HepG2 (cell line): ENCODE data around the gene NELFB. TPM values are rescaled to one million over a fixed set of nuclear protein-coding genes. Genes with fewer than 3 reads are reported as not detected.

ENCODE experiments used
- ATF4 ChIP-seq, 2 experiments: fragments of 450-650 bp in 1 of 2; sonication (generic) in 1 of 2; formaldehyde crosslinking; IDR thresholded peaks; 2 replicates each; pipeline versions ENCODE4 v1.5.0 to v1.8.0; 2020 to 2022; ENCODE audit warnings: mild to moderate bottlenecking in 1 of 2, missing genetic modification reagents in 1 of 2
- CBFB ChIP-seq: sonication (generic); formaldehyde crosslinking; IDR thresholded peaks from 2 replicates; pipeline ENCODE4 v1.4.0; 2020; ENCODE audit warnings: missing genetic modification reagents
- FOSL2 ChIP-seq: sonication (generic); formaldehyde crosslinking; IDR thresholded peaks from 2 replicates; pipeline ENCODE4 v1.4.0; 2020; ENCODE audit warnings: missing genetic modification reagents
- FOXJ3 ChIP-seq: sonication (generic); formaldehyde crosslinking; IDR thresholded peaks from 2 replicates; pipeline ENCODE4 v1.4.0; 2020; ENCODE audit warnings: missing genetic modification reagents, mild to moderate bottlenecking, borderline replicate concordance
- FOXK1 ChIP-seq: sonication (generic); formaldehyde crosslinking; IDR thresholded peaks from 2 replicates; pipeline ENCODE4 v1.4.0; 2020; ENCODE audit warnings: low read depth, missing genetic modification reagents, borderline replicate concordance
- KLF9 ChIP-seq: IDR thresholded peaks from 2 replicates; pipeline ENCODE4 v1.6.1; 2016; ENCODE audit warnings: low read depth
- NCOA1 ChIP-seq: sonication (generic); formaldehyde crosslinking; IDR thresholded peaks from 2 replicates; pipeline ENCODE4 v1.9.0; 2021; ENCODE audit warnings: missing genetic modification reagents
- THAP8 ChIP-seq: sonication (generic); formaldehyde crosslinking; IDR thresholded peaks from 2 replicates; pipeline ENCODE4 v1.5.1; 2020; ENCODE audit warnings: missing genetic modification reagents, mild to moderate bottlenecking, borderline replicate concordance
- ZBTB43 ChIP-seq: sonication (generic); formaldehyde crosslinking; conservative IDR thresholded peaks from 2 replicates; pipeline ENCODE4 v1.4.0; 2020; ENCODE audit warnings: missing genetic modification reagents
- ZNF446 ChIP-seq: sonication (generic); formaldehyde crosslinking; IDR thresholded peaks from 2 replicates; pipeline ENCODE4 v1.5.0; 2020; ENCODE audit warnings: mild to moderate bottlenecking, missing genetic modification reagents
- polyA plus RNA-seq, 8 experiments: library from polyadenylated mRNA; depleted of rRNA in 3 of 8; stranded (reverse) in 7 of 8; unstranded in 1 of 8; fragments of >200 nt; fragmentation: Illumina TruSeq in 4 of 8; extraction: Trizol in 4 of 8; gene quantifications; 2 replicates each; pipeline versions ENCODE4 v1.2.1 to v1.2.3, GENCODE V29; 2011 to 2016; ENCODE audit warnings: low read depth in 4 of 8, missing spikeins in 1 of 8, mixed read lengths in 1 of 8; ENCODE audit not compliant: insufficient read depth in 1 of 8
- total RNA-seq, 5 experiments: library from RNA; depleted of rRNA; stranded (reverse); fragments of >200 nt; fragmentation: Illumina TruSeq; extraction: Trizol; gene quantifications; 2 replicates each; pipeline ENCODE4 v1.2.3, GENCODE V29; 2016; ENCODE audit warnings: low read depth in 1 of 5
- TF ChIP-seq, protein P1 (sequence below): IDR thresholded peaks from 2 replicates; pipeline ENCODE4 v1.6.1; 2016; ENCODE audit warnings: missing compliant biosample characterization, missing genetic modification reagents, borderline replicate concordance
- TF ChIP-seq, protein P2 (sequence below): sonication (generic); formaldehyde crosslinking; IDR thresholded peaks from 2 replicates; pipeline ENCODE4 v1.4.0; 2020; ENCODE audit warnings: mild to moderate bottlenecking, missing genetic modification reagents
- TF ChIP-seq, protein P3 (sequence below): sonication (generic); formaldehyde crosslinking; IDR thresholded peaks from 2 replicates; pipeline ENCODE4 v1.5.1; 2020; ENCODE audit warnings: missing genetic modification reagents, mild to moderate bottlenecking, borderline replicate concordance
- TF ChIP-seq, protein P4 (sequence below): sonication (generic); formaldehyde crosslinking; IDR thresholded peaks from 2 replicates; pipeline ENCODE4 v1.4.0; 2020; ENCODE audit warnings: missing genetic modification reagents
- TF ChIP-seq, protein P5 (sequence below): sonication (generic); formaldehyde crosslinking; IDR thresholded peaks from 2 replicates; pipeline ENCODE4 v1.5.0; 2020; ENCODE audit warnings: mild to moderate bottlenecking, missing genetic modification reagents

Gene NELFB
- total and polyA plus RNA-seq, 2 of the 13 experiments (the other 11 are each of a cell fraction or from before 2014, with no cell fraction given) = 26.5 to 45.8 TPM

DNA sequence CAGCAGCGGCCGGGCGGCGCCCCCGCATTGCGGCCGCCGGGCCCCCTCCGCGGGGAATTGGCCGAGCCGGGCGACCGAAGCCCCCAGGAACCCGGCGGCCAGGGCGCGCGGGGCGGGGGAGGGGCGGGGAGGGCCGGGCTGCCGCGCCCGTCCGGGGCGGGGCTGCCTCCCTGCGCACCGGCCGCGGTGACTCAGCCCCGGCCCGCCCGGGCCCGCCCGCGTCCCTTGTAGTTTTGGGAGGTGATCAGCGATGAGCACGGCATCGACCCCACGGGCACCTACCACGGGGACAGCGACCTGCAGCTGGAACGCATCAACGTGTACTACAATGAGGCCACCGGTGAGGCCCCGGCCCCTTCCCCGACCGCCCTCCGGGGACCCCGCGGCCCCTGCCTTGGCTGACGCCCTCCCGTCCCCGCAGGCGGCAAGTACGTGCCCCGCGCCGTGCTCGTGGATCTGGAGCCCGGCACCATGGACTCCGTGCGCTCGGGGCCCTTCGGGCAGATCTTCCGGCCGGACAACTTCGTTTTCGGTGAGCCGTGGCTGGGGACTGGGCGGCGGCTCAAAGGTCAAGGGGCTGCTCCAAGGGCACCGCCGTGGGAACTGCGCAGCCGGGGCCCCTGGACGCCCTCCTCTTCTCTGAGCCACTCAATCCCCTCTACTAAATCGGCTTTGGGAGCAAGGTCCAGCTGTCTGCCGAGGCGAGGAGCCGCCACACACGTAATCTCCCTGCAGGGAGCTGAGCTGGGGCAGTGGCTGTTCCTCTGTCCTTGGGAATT lies 13.4 kb upstream of the NELFB start (continued):
- TF ChIP-seq NCOA1 (CRISPR knock-in tag) (no peak), FOXK1 (CRISPR knock-in tag) (no peak), FOSL2 (CRISPR knock-in tag) (no peak), ATF4 (CRISPR knock-in tag; IDR thresholded peaks at IDR 0.05) (no peak), ZNF446 (CRISPR knock-in tag) (no peak), CBFB (CRISPR knock-in tag) (no peak), THAP8 (CRISPR knock-in tag) (no peak), ZBTB43 (no peak; the same call in 1 of the 2 replicates), KLF9 (CRISPR knock-in tag) (no peak), FOXJ3 (CRISPR knock-in tag) (0 out of 2 replicates have a peak, but pooled peaks have one; percentile 22)
- TF ChIP-seq, protein P1, sequence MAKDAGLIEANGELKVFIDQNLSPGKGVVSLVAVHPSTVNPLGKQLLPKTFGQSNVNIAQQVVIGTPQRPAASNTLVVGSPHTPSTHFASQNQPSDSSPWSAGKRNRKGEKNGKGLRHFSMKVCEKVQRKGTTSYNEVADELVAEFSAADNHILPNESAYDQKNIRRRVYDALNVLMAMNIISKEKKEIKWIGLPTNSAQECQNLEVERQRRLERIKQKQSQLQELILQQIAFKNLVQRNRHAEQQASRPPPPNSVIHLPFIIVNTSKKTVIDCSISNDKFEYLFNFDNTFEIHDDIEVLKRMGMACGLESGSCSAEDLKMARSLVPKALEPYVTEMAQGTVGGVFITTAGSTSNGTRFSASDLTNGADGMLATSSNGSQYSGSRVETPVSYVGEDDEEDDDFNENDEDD (CRISPR knock-in tag) = no peak
- TF ChIP-seq, protein P2, sequence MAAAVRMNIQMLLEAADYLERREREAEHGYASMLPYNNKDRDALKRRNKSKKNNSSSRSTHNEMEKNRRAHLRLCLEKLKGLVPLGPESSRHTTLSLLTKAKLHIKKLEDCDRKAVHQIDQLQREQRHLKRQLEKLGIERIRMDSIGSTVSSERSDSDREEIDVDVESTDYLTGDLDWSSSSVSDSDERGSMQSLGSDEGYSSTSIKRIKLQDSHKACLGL = peak; percentile 61; the same call in 1 of the 2 replicates
- TF ChIP-seq, protein P3, sequence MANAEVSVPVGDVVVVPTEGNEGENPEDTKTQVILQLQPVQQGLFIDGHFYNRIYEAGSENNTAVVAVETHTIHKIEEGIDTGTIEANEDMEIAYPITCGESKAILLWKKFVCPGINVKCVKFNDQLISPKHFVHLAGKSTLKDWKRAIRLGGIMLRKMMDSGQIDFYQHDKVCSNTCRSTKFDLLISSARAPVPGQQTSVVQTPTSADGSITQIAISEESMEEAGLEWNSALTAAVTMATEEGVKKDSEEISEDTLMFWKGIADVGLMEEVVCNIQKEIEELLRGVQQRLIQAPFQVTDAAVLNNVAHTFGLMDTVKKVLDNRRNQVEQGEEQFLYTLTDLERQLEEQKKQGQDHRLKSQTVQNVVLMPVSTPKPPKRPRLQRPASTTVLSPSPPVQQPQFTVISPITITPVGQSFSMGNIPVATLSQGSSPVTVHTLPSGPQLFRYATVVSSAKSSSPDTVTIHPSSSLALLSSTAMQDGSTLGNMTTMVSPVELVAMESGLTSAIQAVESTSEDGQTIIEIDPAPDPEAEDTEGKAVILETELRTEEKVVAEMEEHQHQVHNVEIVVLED (CRISPR knock-in tag) = peak; percentile 51; the same call in 1 of the 2 replicates
- TF ChIP-seq, protein P4, sequence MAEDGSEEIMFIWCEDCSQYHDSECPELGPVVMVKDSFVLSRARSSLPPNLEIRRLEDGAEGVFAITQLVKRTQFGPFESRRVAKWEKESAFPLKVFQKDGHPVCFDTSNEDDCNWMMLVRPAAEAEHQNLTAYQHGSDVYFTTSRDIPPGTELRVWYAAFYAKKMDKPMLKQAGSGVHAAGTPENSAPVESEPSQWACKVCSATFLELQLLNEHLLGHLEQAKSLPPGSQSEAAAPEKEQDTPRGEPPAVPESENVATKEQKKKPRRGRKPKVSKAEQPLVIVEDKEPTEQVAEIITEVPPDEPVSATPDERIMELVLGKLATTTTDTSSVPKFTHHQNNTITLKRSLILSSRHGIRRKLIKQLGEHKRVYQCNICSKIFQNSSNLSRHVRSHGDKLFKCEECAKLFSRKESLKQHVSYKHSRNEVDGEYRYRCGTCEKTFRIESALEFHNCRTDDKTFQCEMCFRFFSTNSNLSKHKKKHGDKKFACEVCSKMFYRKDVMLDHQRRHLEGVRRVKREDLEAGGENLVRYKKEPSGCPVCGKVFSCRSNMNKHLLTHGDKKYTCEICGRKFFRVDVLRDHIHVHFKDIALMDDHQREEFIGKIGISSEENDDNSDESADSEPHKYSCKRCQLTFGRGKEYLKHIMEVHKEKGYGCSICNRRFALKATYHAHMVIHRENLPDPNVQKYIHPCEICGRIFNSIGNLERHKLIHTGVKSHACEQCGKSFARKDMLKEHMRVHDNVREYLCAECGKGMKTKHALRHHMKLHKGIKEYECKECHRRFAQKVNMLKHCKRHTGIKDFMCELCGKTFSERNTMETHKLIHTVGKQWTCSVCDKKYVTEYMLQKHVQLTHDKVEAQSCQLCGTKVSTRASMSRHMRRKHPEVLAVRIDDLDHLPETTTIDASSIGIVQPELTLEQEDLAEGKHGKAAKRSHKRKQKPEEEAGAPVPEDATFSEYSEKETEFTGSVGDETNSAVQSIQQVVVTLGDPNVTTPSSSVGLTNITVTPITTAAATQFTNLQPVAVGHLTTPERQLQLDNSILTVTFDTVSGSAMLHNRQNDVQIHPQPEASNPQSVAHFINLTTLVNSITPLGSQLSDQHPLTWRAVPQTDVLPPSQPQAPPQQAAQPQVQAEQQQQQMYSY (CRISPR knock-in tag) = no peak
- TF ChIP-seq, protein P5, sequence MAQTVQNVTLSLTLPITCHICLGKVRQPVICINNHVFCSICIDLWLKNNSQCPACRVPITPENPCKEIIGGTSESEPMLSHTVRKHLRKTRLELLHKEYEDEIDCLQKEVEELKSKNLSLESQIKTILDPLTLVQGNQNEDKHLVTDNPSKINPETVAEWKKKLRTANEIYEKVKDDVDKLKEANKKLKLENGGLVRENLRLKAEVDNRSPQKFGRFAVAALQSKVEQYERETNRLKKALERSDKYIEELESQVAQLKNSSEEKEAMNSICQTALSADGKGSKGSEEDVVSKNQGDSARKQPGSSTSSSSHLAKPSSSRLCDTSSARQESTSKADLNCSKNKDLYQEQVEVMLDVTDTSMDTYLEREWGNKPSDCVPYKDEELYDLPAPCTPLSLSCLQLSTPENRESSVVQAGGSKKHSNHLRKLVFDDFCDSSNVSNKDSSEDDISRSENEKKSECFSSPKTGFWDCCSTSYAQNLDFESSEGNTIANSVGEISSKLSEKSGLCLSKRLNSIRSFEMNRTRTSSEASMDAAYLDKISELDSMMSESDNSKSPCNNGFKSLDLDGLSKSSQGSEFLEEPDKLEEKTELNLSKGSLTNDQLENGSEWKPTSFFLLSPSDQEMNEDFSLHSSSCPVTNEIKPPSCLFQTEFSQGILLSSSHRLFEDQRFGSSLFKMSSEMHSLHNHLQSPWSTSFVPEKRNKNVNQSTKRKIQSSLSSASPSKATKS (CRISPR knock-in tag) = no peak; the same call in 1 of the 2 replicates
